ENCODE results near the gene TADA2B. TPM values are rescaled to one million over a fixed set of nuclear protein-coding genes. Genes with fewer than 3 reads are reported as not detected.

Gene TADA2B
- total and polyA plus RNA-seq, 12 donors: 15.4 to 40.8 (median 30.0) TPM

DNA sequence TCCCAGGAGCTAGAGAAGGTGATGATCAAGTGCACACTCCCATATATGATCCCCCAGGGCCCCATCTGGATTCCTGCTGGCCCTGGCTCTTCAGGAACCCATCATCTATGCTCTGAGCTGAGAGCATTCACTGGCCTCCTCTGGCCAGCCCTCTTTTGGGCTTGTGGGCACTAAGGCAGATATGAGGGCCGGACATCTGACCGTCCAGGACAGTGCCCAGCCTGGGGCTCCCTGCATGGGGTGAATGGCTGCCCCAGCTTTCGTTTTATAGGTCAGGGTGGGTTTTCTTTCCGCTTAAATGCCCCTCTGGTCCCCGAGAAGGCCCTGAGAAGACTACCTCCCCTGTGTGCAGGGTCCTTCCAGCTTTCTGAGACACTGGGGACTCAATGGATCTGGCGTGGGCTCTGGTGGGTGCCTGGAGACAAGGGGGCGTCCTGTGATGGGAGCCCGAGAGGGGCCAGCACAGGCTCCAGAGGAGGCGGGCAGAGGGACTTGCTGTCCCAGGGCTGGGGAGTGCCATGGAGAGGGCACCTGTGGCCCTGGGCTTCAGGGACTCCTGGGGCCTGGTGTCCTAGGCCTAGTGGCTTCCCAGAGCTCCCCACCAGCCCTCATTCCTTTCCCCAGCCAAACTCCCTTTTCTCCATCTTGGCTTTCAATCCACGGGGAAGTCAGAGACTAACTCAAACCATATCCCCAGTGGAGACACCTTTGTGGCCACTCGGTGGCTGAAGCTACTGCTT, 64.2 kb downstream of the TADA2B start:
- no peaks in the 10 kb centered on the region for H3K27me3 ChIP-seq
- no peak for DNase-seq
- no peaks in the 10 kb centered on the region for H3K9me3 ChIP-seq
- no peak overlapping the region for H3K4me3 ChIP-seq
- no peak for ATAC-seq
- no peak overlapping the region for H3K27ac ChIP-seq
- WGBS, 2 donors: 87 to 92% methylated on average over 11 of the region's 11 CpGs
- TF ChIP-seq, protein P1, sequence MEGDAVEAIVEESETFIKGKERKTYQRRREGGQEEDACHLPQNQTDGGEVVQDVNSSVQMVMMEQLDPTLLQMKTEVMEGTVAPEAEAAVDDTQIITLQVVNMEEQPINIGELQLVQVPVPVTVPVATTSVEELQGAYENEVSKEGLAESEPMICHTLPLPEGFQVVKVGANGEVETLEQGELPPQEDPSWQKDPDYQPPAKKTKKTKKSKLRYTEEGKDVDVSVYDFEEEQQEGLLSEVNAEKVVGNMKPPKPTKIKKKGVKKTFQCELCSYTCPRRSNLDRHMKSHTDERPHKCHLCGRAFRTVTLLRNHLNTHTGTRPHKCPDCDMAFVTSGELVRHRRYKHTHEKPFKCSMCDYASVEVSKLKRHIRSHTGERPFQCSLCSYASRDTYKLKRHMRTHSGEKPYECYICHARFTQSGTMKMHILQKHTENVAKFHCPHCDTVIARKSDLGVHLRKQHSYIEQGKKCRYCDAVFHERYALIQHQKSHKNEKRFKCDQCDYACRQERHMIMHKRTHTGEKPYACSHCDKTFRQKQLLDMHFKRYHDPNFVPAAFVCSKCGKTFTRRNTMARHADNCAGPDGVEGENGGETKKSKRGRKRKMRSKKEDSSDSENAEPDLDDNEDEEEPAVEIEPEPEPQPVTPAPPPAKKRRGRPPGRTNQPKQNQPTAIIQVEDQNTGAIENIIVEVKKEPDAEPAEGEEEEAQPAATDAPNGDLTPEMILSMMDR (IDR thresholded peaks at IDR 0.05): no peak
- H3K4me1 ChIP-seq: peaks cover 0 to 20% (median 14%) of the 10 kb centered on the region in 9 donors
- H3K36me3 ChIP-seq: no peaks in the 10 kb centered on the region
- intact Hi-C loops (cut with DNase I): loop anchor here in 2 of 10 donors (5.0 to 10.0 kb wide), 2 partner anchors 50 to 77 kb away; no protein-coding TSS in a partner anchor

Other genes starting within 250 kb of the TADA2B start
- gene TBC1D14, start 133.5 kb upstream of the TADA2B start, total RNA-seq: 10 to 100 TPM; 31.5 to 43.7 (median 33.5) TPM
- gene TBC1D14, start 133.5 kb upstream of the TADA2B start, polyA plus RNA-seq: 10 to 100 TPM; 10.5 to 14.2 TPM
- gene GRPEL1, start 24.7 kb downstream of the TADA2B start, total RNA-seq: 10 to 100 TPM; 50.8 to 83.3 (median 55.8) TPM
- gene GRPEL1, start 24.7 kb downstream of the TADA2B start, polyA plus RNA-seq: 10 to 100 TPM; 38.7 to 71.6 TPM
- gene SORCS2, start 149.2 kb downstream of the TADA2B start, total RNA-seq: 1 to 10 TPM in 9 of 10 donors, under 1 TPM in 1; 0.95 to 5.4 (median 2.6) TPM
- gene SORCS2, start 149.2 kb downstream of the TADA2B start, polyA plus RNA-seq: under 1 TPM; 0.25 to 0.66 TPM

All from heart right ventricle (tissue), 16 donors.